ENCODE results near the gene GFOD1.
"Not testable (repeated sequence)": the region's sequence is repeated elsewhere in the genome, so short reads cannot be mapped to it uniquely, and the experiment has no call there.

GFOD1 gene

GRCh38 chr6:13437218-13437996 is 50.0 kb downstream of the GFOD1 start:
- no peak for TF ChIP-seq CTCF (IDR thresholded peaks at IDR 0.05; ENCODE audit: borderline replicate concordance, control extremely low read depth, extremely low read depth, insufficient read depth, missing control alignments)
- DNase-seq (ENCODE audit: low spot score), result no peak
- in situ Hi-C loops (cut with MboI; ENCODE audit: low sequenced_read_pairs, unreplicated experiment), result no loop called here

- no peak for DNase-seq (ENCODE audit: low spot score)
- in situ Hi-C loops (cut with MboI; ENCODE audit: low sequenced_read_pairs, unreplicated experiment), result no loop called here
- TF ChIP-seq CTCF (IDR thresholded peaks at IDR 0.05; ENCODE audit: borderline replicate concordance, control extremely low read depth, extremely low read depth, insufficient read depth, missing control alignments), result no peak
These were observed 50.8 kb downstream of the GFOD1 start for GRCh38 chr6:13436399-13437217.

GRCh38 chr6:13435477-13436246 is 51.7 kb downstream of the GFOD1 start:
- no peak for DNase-seq (ENCODE audit: low spot score)
- TF ChIP-seq CTCF (IDR thresholded peaks at IDR 0.05; ENCODE audit: borderline replicate concordance, control extremely low read depth, extremely low read depth, insufficient read depth, missing control alignments), result no peak

GRCh38 chr6:13434777-13435176 is 52.6 kb downstream of the GFOD1 start:
- DNase-seq (ENCODE audit: low spot score), result no peak
- TF ChIP-seq CTCF (IDR thresholded peaks at IDR 0.05; ENCODE audit: borderline replicate concordance, control extremely low read depth, extremely low read depth, insufficient read depth, missing control alignments), result no peak
- in situ Hi-C loops (cut with MboI; ENCODE audit: low sequenced_read_pairs, unreplicated experiment), result no loop called here

More at GRCh38 chr6:13435477-13436246, 51.7 kb downstream of the GFOD1 start:
- in situ Hi-C loops (cut with MboI; ENCODE audit: low sequenced_read_pairs, unreplicated experiment), result no loop called here

DNA sequence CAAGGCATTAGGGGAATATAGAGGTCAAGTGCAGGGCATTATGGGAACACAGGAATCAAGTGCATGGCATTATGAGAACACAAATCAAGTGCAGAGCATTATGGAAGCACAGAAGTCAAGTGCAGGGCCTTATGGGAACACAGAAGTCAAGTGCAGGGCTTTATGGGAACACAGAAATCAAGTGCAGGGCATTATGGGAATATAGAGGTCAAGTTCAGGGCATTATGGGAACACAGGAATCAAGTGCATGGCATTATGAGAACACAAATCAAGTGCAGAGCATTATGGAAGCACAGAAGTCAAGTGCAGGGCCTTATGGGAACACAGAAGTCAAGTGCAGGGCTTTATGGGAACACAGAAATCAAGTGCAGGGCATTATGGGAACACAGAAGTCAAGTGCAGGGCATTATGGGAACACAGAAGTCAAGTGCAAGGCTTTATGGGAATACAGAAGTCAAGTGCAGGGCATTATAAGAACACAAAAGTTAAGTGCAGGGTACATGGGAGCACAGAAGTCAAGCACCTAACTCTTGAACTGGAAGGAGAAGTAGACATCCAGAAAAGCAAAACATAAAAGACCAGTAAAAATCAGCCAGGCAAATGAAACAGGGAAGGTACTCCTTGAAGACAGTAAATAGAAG is 53.1 kb downstream of the GFOD1 start:
- in situ Hi-C loops (cut with MboI; ENCODE audit: low sequenced_read_pairs, unreplicated experiment); DNase-seq (ENCODE audit: low spot score): not testable (repeated sequence)

DNA sequence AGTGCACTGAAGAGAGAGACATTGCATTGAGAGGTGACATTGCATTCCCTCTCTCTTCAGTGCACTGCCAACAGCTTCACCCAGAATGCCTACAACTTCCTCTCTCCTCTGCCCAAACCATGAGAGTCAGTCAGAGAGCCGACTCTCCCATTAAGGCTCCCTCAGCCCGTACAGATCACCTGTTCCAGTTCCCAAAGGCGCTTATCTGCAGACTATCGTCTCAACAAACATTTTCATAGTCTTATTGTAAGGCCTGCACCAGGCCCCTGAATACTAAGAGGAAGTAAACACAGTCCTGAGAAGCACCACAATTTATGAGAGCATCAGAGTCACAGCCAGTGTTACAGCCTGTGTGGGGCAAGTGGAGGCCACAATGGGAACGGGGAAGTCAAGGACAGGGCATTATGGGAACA is 53.7 kb downstream of the GFOD1 start:
- TF ChIP-seq CTCF (IDR thresholded peaks at IDR 0.05; ENCODE audit: borderline replicate concordance, control extremely low read depth, extremely low read depth, insufficient read depth, missing control alignments), result no peak
- no peak for DNase-seq (ENCODE audit: low spot score)
- in situ Hi-C loops (cut with MboI; ENCODE audit: low sequenced_read_pairs, unreplicated experiment), result no loop called here
